Measurements from ENCODE around the gene CLCNKA. TPM values are rescaled to one million over a fixed set of nuclear protein-coding genes. Genes with fewer than 3 reads are reported as not detected.

The CLCNKA gene
- total RNA-seq, 1 donor from 2014 or later = 3.2 TPM

DNA sequence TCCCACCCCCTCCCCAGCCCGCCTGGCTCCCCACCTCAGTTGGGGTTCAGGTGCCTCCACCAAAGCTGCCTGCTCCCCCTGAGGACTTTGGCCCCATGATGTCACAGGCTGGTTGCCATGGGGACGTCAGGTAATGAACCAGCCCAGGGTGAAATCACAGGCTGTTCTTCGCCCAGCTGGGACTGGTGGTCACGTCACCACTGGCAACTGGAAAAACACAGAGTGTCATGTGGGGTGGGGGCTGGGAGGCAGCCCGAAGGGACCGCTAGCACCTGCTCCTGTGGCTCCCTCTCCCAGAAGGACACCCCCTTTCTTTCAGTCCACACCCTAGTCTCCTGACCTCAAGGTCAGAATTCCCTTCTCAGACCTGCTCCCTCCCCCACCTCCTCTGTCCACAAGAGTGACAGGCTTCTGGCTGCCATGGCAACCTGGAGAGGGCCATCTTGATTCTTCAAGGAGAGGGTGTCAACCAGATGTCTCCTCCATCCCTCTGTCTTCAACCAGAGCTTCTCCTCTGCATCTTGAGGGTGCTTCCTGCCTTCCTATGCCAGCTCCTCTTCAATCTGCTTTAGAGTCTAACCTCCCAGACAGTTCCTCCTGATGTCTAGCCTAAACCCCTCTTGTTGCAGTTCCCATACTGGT, 45.4 kb downstream of the CLCNKA start:
- H3K27me3 Mint-ChIP-seq (ENCODE audit: low read depth) = no peaks in the 10 kb centered on the region
- no peak overlapping the region for H3K4me3 Mint-ChIP-seq
- no peak for DNase-seq (ENCODE audit: low spot score in 2 of 2, unreplicated experiment in 2 of 2)
- no peaks in the 10 kb centered on the region for H3K9me3 Mint-ChIP-seq
- H3K4me1 Mint-ChIP-seq = peaks cover 14% of the 10 kb centered on the region
- TF ChIP-seq, protein P1, sequence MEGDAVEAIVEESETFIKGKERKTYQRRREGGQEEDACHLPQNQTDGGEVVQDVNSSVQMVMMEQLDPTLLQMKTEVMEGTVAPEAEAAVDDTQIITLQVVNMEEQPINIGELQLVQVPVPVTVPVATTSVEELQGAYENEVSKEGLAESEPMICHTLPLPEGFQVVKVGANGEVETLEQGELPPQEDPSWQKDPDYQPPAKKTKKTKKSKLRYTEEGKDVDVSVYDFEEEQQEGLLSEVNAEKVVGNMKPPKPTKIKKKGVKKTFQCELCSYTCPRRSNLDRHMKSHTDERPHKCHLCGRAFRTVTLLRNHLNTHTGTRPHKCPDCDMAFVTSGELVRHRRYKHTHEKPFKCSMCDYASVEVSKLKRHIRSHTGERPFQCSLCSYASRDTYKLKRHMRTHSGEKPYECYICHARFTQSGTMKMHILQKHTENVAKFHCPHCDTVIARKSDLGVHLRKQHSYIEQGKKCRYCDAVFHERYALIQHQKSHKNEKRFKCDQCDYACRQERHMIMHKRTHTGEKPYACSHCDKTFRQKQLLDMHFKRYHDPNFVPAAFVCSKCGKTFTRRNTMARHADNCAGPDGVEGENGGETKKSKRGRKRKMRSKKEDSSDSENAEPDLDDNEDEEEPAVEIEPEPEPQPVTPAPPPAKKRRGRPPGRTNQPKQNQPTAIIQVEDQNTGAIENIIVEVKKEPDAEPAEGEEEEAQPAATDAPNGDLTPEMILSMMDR (IDR thresholded peaks at IDR 0.05; ENCODE audit: unreplicated experiment) = no peak
- no peak overlapping the region for H3K27ac Mint-ChIP-seq
- H3K36me3 Mint-ChIP-seq = no peaks in the 10 kb centered on the region

DNA sequence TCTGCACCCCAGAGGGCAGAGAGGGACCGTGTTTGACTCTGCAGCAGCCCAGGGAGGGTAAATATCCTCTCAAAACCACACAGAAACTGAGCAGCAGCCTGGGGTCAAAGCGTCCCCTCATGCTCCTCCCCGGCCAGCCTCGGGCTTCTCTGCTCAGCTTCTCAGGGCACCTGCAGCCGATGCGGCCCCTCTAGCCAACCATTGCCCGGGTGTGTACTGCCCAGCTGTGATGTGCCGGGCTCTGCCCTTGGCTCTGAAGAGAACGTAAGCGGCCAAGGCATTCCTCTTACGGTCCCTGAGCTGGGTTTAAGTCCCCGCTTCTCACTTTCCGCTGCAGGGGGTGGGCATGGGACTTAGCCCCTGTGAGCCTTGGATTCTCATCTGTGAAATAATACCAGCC, 46.1 kb downstream of the CLCNKA start:
- Mint-ChIP-seq H3K36me3 (no peaks in the 10 kb centered on the region), H3K27ac (no peak overlapping the region), H3K27me3 (ENCODE audit: low read depth) (no peaks in the 10 kb centered on the region), H3K4me1 (peaks cover 14% of the 10 kb centered on the region), H3K4me3 (no peak overlapping the region), H3K9me3 (no peaks in the 10 kb centered on the region)
- DNase-seq (ENCODE audit: low spot score in 2 of 2, unreplicated experiment in 2 of 2) = no peak
- TF ChIP-seq, protein P1 (IDR thresholded peaks at IDR 0.05; ENCODE audit: unreplicated experiment) = no peak

DNA sequence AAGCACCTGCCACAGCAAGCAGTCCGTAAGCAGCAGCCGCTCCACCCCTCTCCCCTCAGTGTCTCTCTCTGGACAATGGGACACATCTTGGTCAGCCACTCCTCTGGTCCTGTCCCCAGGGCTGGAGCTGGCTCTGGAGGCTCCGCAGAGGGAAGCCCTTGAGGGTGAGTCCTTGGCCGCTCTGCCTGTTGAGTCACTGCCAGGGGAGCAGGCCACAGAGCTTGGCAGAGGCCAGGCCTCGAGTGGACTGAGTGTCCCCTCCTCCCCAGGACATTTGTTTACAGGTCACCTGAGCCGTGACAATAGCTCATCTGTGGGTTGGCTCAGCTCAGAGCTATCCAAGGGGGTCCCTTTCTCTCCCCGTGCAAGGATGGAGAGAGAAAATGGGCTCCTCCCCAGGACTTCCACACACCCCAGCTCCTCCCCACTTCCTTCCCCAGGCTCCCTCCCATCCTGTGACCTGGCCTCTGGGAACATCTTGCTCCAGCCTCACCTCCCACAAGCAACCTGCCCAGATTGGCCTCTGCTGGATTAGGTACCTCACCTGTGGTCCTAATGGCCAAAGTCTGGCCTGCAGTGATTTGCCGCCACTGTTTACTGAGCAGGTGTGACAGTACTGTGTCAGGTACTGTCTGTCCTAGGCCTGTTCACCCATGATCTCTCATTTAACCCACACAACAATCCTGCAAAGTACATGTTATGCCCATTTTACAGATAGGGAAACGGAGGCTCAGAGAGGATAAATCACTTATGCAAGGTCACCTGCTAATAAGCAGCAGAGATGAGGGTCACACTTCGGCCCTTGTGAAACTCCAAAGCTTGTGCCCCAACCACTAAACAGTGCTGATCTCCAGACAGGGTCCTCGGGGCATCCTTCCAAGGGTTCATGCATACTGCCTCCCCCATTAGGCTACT, 46.8 kb downstream of the CLCNKA start:
- H3K4me3 Mint-ChIP-seq = no peak overlapping the region
- no peaks in the 10 kb centered on the region for H3K9me3 Mint-ChIP-seq
- no peak for DNase-seq (ENCODE audit: low spot score in 2 of 2, unreplicated experiment in 2 of 2)
- no peaks in the 10 kb centered on the region for H3K36me3 Mint-ChIP-seq
- H3K27me3 Mint-ChIP-seq (ENCODE audit: low read depth) = no peaks in the 10 kb centered on the region
- TF ChIP-seq, protein P1 (IDR thresholded peaks at IDR 0.05; ENCODE audit: unreplicated experiment) = no peak
- H3K4me1 Mint-ChIP-seq = peaks cover 14% of the 10 kb centered on the region
- H3K27ac Mint-ChIP-seq = no peak overlapping the region

DNA sequence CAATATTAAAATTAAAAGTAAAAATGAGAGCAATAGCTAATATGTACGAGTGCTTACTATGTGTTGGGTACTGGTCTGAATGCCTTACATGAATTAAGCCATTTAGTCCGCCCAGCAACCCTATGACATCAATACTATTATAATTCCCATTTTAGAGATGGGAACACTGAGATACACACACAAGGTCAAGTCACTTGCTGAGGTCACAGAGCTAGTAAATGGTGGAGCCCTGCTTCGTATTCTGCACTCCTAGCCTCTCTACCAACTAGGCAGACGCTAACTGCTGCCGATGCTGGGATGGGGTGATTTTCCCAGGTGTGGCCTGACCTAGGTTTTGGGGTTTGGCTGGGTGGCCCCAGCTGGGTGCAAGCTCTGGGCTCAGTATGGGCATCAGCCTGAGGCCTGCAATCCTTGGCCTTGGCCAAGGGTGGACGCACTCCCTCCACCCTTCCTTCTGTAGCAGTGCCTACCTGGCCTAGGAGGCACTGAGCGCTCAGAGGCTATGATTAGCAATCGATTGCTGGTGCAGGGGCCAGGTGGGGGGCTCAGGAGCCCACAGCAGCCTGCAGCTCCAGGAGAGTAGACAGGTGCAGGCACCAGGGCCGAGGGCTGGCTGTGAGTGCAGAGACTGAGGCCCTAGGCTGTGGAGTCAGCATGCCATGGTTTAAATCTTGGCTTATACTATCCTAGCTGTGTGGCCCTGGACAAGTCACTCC, 49.0 kb downstream of the CLCNKA start:
- DNase-seq (ENCODE audit: low spot score in 2 of 2, unreplicated experiment in 2 of 2) = no peak
- no peaks in the 10 kb centered on the region for H3K36me3 Mint-ChIP-seq
- H3K9me3 Mint-ChIP-seq = no peaks in the 10 kb centered on the region
- no peak overlapping the region for H3K27ac Mint-ChIP-seq
- TF ChIP-seq, protein P1 (IDR thresholded peaks at IDR 0.05; ENCODE audit: unreplicated experiment) = no peak
- H3K4me3 Mint-ChIP-seq = no peak overlapping the region
- H3K4me1 Mint-ChIP-seq = peaks cover 14% of the 10 kb centered on the region
- H3K27me3 Mint-ChIP-seq (ENCODE audit: low read depth) = peaks cover 8% of the 10 kb centered on the region

DNA sequence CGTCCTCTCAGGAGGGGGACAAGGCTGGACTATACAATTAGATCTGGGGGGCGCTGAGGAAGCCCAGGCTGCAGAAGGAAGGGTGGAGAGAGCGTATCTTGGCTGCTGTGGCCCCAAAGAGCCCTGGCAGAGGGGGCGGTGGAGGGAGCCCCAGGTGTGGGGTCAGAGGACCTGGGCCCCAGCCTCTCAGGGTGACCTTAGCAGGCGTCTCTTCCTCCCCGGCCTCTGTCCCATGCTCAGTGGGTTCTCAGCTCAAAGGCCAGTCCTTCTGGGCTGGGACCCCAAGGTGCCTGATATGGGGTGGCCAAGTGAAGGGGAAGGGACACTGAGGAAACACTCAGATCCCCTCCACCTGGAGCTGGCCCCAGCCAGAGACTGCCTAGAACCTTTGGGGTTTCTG, 49.8 kb downstream of the CLCNKA start:
- Mint-ChIP-seq H3K27me3 (ENCODE audit: low read depth) (peaks cover 8% of the 10 kb centered on the region), H3K4me3 (peak overlapping the region; percentile 44), H3K36me3 (no peaks in the 10 kb centered on the region)

More for the DNA sequence above, 49.8 kb downstream of the CLCNKA start:
- Mint-ChIP-seq H3K27ac (no peak overlapping the region), H3K4me1 (peaks cover 14% of the 10 kb centered on the region), H3K9me3 (no peaks in the 10 kb centered on the region)
- TF ChIP-seq, protein P1 (IDR thresholded peaks at IDR 0.05; ENCODE audit: unreplicated experiment) = no peak
- no peak for DNase-seq (ENCODE audit: low spot score in 2 of 2, unreplicated experiment in 2 of 2)
